Measurements from ENCODE around the gene MIA2. TPM values are rescaled to one million over a fixed set of nuclear protein-coding genes. Genes with fewer than 3 reads are reported as not detected.

MIA2 gene
- total and polyA plus RNA-seq, 3 donors from 2014 or later, result 25.2 to 40.8 (median 32.3) TPM

DNA sequence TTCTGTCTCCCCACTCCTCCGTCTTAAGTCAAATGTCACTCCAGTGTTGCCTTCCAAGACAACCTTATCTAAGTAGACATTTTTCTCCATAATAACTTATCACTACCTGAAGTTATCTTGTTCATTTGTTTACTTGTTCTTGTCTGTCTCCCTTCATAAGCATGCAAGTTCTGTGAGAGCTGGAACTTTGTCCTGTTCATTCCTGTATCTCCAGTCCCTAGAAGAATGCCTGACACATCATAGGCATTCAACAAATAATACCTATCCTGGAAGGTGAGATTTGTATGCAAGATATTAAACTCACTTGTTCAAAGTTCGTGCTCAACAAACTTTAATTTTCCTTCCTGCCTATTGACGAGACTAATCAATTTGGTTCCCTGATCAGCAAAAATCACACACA lies 5.7 kb upstream of the MIA2 start:
- no peak overlapping the region for H3K27ac ChIP-seq
- intact Hi-C loops (cut with DNase I; ENCODE audit: low total_unique reads), result no loop called here
- DNase-seq, result no peak
- TF ChIP-seq, protein P1, sequence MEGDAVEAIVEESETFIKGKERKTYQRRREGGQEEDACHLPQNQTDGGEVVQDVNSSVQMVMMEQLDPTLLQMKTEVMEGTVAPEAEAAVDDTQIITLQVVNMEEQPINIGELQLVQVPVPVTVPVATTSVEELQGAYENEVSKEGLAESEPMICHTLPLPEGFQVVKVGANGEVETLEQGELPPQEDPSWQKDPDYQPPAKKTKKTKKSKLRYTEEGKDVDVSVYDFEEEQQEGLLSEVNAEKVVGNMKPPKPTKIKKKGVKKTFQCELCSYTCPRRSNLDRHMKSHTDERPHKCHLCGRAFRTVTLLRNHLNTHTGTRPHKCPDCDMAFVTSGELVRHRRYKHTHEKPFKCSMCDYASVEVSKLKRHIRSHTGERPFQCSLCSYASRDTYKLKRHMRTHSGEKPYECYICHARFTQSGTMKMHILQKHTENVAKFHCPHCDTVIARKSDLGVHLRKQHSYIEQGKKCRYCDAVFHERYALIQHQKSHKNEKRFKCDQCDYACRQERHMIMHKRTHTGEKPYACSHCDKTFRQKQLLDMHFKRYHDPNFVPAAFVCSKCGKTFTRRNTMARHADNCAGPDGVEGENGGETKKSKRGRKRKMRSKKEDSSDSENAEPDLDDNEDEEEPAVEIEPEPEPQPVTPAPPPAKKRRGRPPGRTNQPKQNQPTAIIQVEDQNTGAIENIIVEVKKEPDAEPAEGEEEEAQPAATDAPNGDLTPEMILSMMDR (IDR thresholded peaks at IDR 0.05), result no peak
- no peak for TF ChIP-seq POLR2A (IDR thresholded peaks at IDR 0.05)
- no peak overlapping the region for H3K4me3 ChIP-seq
- 80 to 84% methylated on average over 3 of the region's 3 CpGs for WGBS, 2 donors
- no peaks in the 10 kb centered on the region for H3K27me3 ChIP-seq
- H3K36me3 ChIP-seq (ENCODE audit: low read depth, missing control alignments), result no peaks in the 10 kb centered on the region
- H3K4me1 ChIP-seq, result no peaks in the 10 kb centered on the region
- H3K9me3 ChIP-seq, result no peaks in the 10 kb centered on the region

DNA sequence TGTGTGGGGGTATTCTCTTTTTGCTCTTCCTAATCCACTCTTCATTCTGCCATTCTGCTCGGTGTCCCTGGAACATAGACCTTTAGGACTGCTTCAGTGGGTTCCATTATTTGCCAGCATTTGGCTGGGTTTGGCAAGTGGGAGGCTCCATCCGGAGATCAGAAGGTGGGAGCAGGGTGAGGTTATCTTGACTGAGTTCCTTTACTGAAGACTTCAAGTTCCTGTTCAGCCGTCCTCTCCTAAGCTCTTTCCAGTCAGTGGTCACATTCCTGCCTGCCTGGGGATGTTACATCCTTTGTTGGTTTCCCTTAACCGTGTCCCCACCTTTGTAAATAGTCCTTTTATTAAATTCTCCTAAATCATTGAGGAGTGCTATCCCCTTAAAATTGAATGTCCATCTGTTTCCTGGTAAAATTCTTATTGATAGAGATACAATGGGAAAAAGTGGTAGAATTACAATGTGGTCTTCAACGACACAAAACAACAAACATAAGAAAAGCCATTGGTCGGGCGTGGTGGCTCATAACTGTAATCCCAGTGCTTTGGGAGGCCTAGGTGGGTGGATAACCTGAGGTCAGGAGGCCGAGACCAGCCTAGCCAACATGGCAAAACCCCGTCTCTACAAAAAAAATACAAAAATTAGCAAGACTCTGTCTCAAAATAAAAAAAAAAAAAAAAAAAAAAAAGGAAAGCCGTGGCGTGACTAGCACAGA lies 5.0 kb upstream of the MIA2 start:
- WGBS, 2 donors, result 73 to 82% methylated on average over 11 of the region's 11 CpGs
- no peak overlapping the region for H3K4me3 ChIP-seq
- H3K4me1 ChIP-seq, result no peaks in the 10 kb centered on the region
- no peaks in the 10 kb centered on the region for H3K27me3 ChIP-seq
- DNase-seq, result no peak
- TF ChIP-seq, protein P1 (IDR thresholded peaks at IDR 0.05), result no peak
- TF ChIP-seq POLR2A (IDR thresholded peaks at IDR 0.05), result no peak
- H3K27ac ChIP-seq, result no peak overlapping the region
- no peaks in the 10 kb centered on the region for H3K36me3 ChIP-seq (ENCODE audit: low read depth, missing control alignments)
- H3K9me3 ChIP-seq, result no peaks in the 10 kb centered on the region
- intact Hi-C loops (cut with DNase I; ENCODE audit: low total_unique reads), result no loop called here

GRCh38 chr14:39229222-39229543 lies 4.5 kb upstream of the MIA2 start:
- Histone ChIP-seq H3K4me1 (no peaks in the 10 kb centered on the region), H3K36me3 (ENCODE audit: low read depth, missing control alignments) (no peaks in the 10 kb centered on the region), H3K4me3 (no peak overlapping the region), H3K9me3 (no peaks in the 10 kb centered on the region), H3K27me3 (no peaks in the 10 kb centered on the region), H3K27ac (no peak overlapping the region)
- DNase-seq, result no peak
- TF ChIP-seq, protein P1 (IDR thresholded peaks at IDR 0.05), result no peak
- TF ChIP-seq POLR2A (IDR thresholded peaks at IDR 0.05), result no peak
- 94 to 100% methylated on average over 1 of the region's 1 CpG for WGBS, 2 donors
- intact Hi-C loops (cut with DNase I; ENCODE audit: low total_unique reads), result no loop called here

DNA sequence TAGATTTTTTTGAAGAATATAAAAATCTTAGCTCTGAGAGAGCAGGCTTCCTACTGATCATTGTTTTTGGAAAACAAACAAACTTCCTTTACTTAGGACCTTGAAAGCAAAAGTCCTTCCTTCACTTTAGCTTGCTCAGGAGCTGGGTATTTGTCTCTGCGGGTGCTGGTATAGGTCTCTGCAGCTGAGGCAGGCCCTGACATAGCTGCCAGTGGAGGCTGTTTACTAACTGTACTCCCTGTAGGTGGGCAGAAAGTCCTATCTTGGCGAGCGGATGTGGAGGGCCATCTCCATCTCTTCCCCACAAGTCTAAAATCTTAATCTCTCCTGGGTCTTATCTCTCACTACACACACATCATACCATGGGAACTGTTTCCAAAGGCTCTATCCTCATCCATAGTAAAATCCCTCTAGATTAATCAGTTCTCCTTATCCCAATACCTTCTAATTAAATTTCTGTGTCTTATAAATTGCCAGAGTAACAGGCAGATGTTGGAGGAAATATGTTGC lies 4.1 kb upstream of the MIA2 start:
- 85 to 88% methylated on average over 3 of the region's 3 CpGs for WGBS, 2 donors
- Histone ChIP-seq H3K27ac (no peak overlapping the region), H3K27me3 (no peaks in the 10 kb centered on the region), H3K9me3 (no peaks in the 10 kb centered on the region), H3K36me3 (ENCODE audit: low read depth, missing control alignments) (no peaks in the 10 kb centered on the region), H3K4me1 (no peaks in the 10 kb centered on the region), H3K4me3 (no peak overlapping the region)
- intact Hi-C loops (cut with DNase I; ENCODE audit: low total_unique reads), result no loop called here
- DNase-seq, result no peak
- TF ChIP-seq POLR2A (IDR thresholded peaks at IDR 0.05), result no peak
- TF ChIP-seq, protein P1 (IDR thresholded peaks at IDR 0.05), result no peak
